K562 (cell line): ENCODE measurements around the gene MPND. TPM values are rescaled to one million over a fixed set of nuclear protein-coding genes. Genes with fewer than 3 reads are reported as not detected.

Source experiments
- CHD2 ChIP-seq: IDR thresholded peaks from 2 replicates; pipeline ENCODE4 v1.6.1; 2011; ENCODE audit warnings: low read depth, low read length
- CREM ChIP-seq: IDR thresholded peaks from 2 replicates; pipeline ENCODE4 v1.6.1; 2014; ENCODE audit warnings: antibody characterized with exemption, low read depth
- E2F3 ChIP-seq: fragments of 250-450 bp; sonication (Bioruptor Pico); IDR thresholded peaks from 2 replicates; pipeline ENCODE4 v1.4.0; 2020; ENCODE audit warnings: mild to moderate bottlenecking
- GATAD2A ChIP-seq: fragments of 450-650 bp; IDR thresholded peaks from 2 replicates; pipeline ENCODE4 v1.6.1; 2017
- HMGN3 ChIP-seq: IDR thresholded peaks from 2 replicates; pipeline ENCODE4 v1.6.1; 2011; ENCODE audit warnings: borderline replicate concordance, low read depth, mild to moderate bottlenecking, mixed read lengths, low read length; ENCODE audit not compliant: insufficient read length; ENCODE audit errors: extremely low read depth
- PHF20 ChIP-seq: fragments of 450-650 bp; IDR thresholded peaks from 2 replicates; pipeline ENCODE4 v1.6.1; 2018; ENCODE audit not compliant: partially characterized antibody
- POLR2A ChIP-seq: fragments of 450-650 bp; conservative IDR thresholded peaks from 2 replicates; pipeline ENCODE4 v1.6.1; 2016
- PRPF4 ChIP-seq: fragments of 200-400 bp; formaldehyde crosslinking; IDR thresholded peaks from one replicate; pipeline ENCODE4 v1.6.1; 2017; ENCODE audit warnings: low read length, low read depth, mild to moderate bottlenecking; ENCODE audit not compliant: insufficient read depth, poor library complexity, severe bottlenecking
- RBFOX2 ChIP-seq: fragments of 200-400 bp; formaldehyde crosslinking; IDR thresholded peaks from 2 replicates; pipeline ENCODE4 v1.6.1; 2017; ENCODE audit warnings: low read depth, mild to moderate bottlenecking, low read length, moderate library complexity
- REST ChIP-seq, 2 experiments: fragments of 450-650 bp; formaldehyde crosslinking in 1 of 2; IDR thresholded peaks; 2 replicates each; pipeline versions ENCODE4 v1.4.0 to v1.6.1; 2014 to 2020; ENCODE audit warnings: mild to moderate bottlenecking in 2 of 2, borderline replicate concordance in 1 of 2, low read depth in 1 of 2
- SIN3A ChIP-seq, 2 experiments: fragments of 150-350 bp in 1 of 2; IDR thresholded peaks; 2 replicates each; pipeline ENCODE4 v1.6.1; 2011 to 2016; ENCODE audit warnings: borderline replicate concordance in 2 of 2, low read depth in 2 of 2, low read length in 2 of 2, mild to moderate bottlenecking in 2 of 2, moderate library complexity in 2 of 2; ENCODE audit not compliant: control insufficient read depth in 1 of 2
- SP1 ChIP-seq: sonication (generic); formaldehyde crosslinking; IDR thresholded peaks from 2 replicates; pipeline ENCODE4 v1.8.1; 2022; ENCODE audit warnings: mild to moderate bottlenecking, missing genetic modification reagents
- ZNF134 ChIP-seq: fragments of 250-450 bp; sonication (Bioruptor Pico); conservative IDR thresholded peaks from 2 replicates; pipeline ENCODE4 v1.4.0; 2020
- ZNF282 ChIP-seq: sonication (generic); formaldehyde crosslinking; IDR thresholded peaks from 2 replicates; pipeline ENCODE4 v1.8.1; 2023; ENCODE audit warnings: missing genetic modification reagents
- ZNF512 ChIP-seq: IDR thresholded peaks from 2 replicates; pipeline ENCODE4 v1.6.1; 2016; ENCODE audit warnings: missing genetic modification characterization, missing compliant biosample characterization
- ZNF75A ChIP-seq: fragments of 450-650 bp; formaldehyde crosslinking; IDR thresholded peaks from 2 replicates; pipeline ENCODE4 v1.4.0; 2020; ENCODE audit warnings: mild to moderate bottlenecking
- polyA plus RNA-seq, 8 experiments: library from polyadenylated mRNA; depleted of rRNA in 4 of 8; stranded (reverse) in 5 of 8; unstranded in 3 of 8; fragments of >200 nt; fragmentation: Nextera tagmentation in 2 of 8; fragmentation: Illumina TruSeq in 1 of 8; extraction: Ambion mirVana in 2 of 8; extraction: Trizol in 1 of 8; gene quantifications; 2 replicates each; pipeline versions ENCODE4 v1.2.1 to v1.2.3, GENCODE V29; 2011 to 2014; ENCODE audit warnings: inconsistent platforms in 1 of 8, missing spikeins in 1 of 8
- total RNA-seq, 7 experiments: library from RNA; depleted of rRNA in 6 of 7; stranded (reverse); fragments of >200 nt in 6 of 7; fragmentation: Illumina TruSeq in 2 of 7; extraction: Trizol in 2 of 7; gene quantifications; 2 replicates each; pipeline versions ENCODE4 v1.2.1 to v1.2.3, GENCODE V29; 2011 to 2021; ENCODE audit warnings: low replicate concordance in 1 of 7
- TF ChIP-seq, protein P1 (sequence below): fragments of 250-450 bp; sonication (Bioruptor Pico); IDR thresholded peaks from 2 replicates; pipeline ENCODE4 v1.8.0; 2021; ENCODE audit warnings: moderate library complexity, mild to moderate bottlenecking, inconsistent platforms
- TF ChIP-seq, protein P2 (sequence below): fragments of 250-450 bp; sonication (Bioruptor Pico); IDR thresholded peaks from 2 replicates; pipeline ENCODE4 v1.5.0; 2021

The MPND gene
- total and polyA plus RNA-seq, 9 of the 15 experiments (the other 6 are each of a cell fraction or from before 2014, with no cell fraction given) = 0.25 to 14.0 (median 3.9) TPM

GRCh38 chr19:4402171-4403004, 59.0 kb downstream of the MPND start, which contains the start of gene CHAF1A (continued):
- TF ChIP-seq PHF20 = no peak
- TF ChIP-seq, protein P1, sequence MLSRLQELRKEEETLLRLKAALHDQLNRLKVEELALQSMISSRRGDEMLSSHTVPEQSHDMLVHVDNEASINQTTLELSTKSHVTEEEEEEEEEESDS (CRISPR knock-in tag) = no peak
- TF ChIP-seq CHD2 = peak; percentile 100
- TF ChIP-seq ZNF134 (CRISPR knock-in tag) = no peak
- TF ChIP-seq E2F3 (CRISPR knock-in tag) = peak; percentile 99
- TF ChIP-seq REST (IDR thresholded peaks at IDR 0.05; ENCODE audit: borderline replicate concordance) = peak; percentile 93
- TF ChIP-seq REST (CRISPR knock-in tag; IDR thresholded peaks at IDR 0.05; ENCODE audit: low read depth) = peak; percentile 68; the same call in 1 of the 2 replicates
- TF ChIP-seq POLR2A = peak; percentile 66
- TF ChIP-seq, protein P2, sequence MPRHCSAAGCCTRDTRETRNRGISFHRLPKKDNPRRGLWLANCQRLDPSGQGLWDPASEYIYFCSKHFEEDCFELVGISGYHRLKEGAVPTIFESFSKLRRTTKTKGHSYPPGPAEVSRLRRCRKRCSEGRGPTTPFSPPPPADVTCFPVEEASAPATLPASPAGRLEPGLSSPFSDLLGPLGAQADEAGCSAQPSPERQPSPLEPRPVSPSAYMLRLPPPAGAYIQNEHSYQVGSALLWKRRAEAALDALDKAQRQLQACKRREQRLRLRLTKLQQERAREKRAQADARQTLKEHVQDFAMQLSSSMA (CRISPR knock-in tag) = peak; percentile 72; the same call in 1 of the 2 replicates
- TF ChIP-seq PRPF4 = no peak
- peak; percentile 42 for TF ChIP-seq HMGN3
- TF ChIP-seq RBFOX2 = peak; percentile 95
- TF ChIP-seq GATAD2A = no peak
- peak; percentile 67 for TF ChIP-seq SP1
- TF ChIP-seq ZNF512 (tag) = no peak
- peak; percentile 97 for TF ChIP-seq CREM
- TF ChIP-seq SIN3A (IDR thresholded peaks at IDR 0.05; ENCODE audit: borderline replicate concordance in 2 of 2, control insufficient read depth in 1 of 2, low read depth in 2 of 2, low read length in 2 of 2) = peak in 1 of 2 experiments; percentile 4; a peak in 2 of 4 replicates
- TF ChIP-seq ZNF75A (CRISPR knock-in tag) = no peak
- 0 out of 2 replicates have a peak, but pooled peaks have one; percentile 59 for TF ChIP-seq ZNF282 (CRISPR knock-in tag)
